ENCODE data around the gene PARD3B. TPM values are rescaled to one million over a fixed set of nuclear protein-coding genes. Genes with fewer than 3 reads are reported as not detected.

The PARD3B gene
- total RNA-seq, 1 donor from 2014 or later = 23.8 TPM

DNA sequence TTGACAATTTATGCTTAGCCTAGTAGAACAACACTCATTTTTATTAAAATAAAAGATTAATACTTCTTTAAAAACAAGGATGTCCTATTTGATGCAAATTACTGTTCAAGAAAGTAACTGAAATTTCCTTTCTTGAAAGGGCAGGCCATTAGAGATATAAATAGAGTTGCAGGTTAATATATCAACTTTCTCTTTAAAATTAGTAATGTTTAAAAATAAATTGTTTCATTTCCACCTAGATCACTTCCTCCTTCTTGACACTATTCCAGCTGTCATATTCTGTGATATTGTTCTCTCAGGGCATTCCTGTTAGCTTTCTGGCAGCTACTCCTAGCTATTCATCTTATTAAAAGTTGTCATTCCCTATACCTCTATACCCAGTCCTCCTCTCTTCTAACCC is 779.1 kb downstream of the PARD3B start:
- H3K4me3 ChIP-seq = no peak overlapping the region
- TF ChIP-seq, protein P1, sequence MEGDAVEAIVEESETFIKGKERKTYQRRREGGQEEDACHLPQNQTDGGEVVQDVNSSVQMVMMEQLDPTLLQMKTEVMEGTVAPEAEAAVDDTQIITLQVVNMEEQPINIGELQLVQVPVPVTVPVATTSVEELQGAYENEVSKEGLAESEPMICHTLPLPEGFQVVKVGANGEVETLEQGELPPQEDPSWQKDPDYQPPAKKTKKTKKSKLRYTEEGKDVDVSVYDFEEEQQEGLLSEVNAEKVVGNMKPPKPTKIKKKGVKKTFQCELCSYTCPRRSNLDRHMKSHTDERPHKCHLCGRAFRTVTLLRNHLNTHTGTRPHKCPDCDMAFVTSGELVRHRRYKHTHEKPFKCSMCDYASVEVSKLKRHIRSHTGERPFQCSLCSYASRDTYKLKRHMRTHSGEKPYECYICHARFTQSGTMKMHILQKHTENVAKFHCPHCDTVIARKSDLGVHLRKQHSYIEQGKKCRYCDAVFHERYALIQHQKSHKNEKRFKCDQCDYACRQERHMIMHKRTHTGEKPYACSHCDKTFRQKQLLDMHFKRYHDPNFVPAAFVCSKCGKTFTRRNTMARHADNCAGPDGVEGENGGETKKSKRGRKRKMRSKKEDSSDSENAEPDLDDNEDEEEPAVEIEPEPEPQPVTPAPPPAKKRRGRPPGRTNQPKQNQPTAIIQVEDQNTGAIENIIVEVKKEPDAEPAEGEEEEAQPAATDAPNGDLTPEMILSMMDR (IDR thresholded peaks at IDR 0.05) = no peak
- no peak overlapping the region for H3K27ac ChIP-seq
- H3K36me3 ChIP-seq = no peaks in the 10 kb centered on the region
- ATAC-seq = no peak
- H3K27me3 ChIP-seq (ENCODE audit: low read depth) = no peaks in the 10 kb centered on the region
- H3K4me1 ChIP-seq = no peaks in the 10 kb centered on the region
- DNase-seq = no peak
- intact Hi-C loops (cut with DNase I) = no loop called here
- no peaks in the 10 kb centered on the region for H3K9me3 ChIP-seq

DNA sequence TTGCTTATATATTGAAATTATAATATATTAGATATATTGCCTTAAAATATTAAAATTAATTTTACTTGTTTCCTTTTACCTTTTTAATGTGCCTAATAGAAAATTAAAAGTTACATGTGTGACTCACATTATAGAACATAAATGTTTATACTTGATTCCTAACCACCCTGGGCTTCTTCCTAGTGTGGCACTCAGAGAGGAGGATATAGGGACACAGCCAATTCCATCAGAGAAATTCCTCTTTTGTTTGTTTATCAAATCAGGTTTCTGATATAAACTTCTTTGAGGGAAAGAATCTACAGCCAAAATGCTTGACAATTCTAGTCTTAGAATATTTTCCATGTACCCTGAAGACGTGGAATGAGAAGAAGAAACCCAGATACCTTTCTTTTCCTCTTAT is 788.1 kb downstream of the PARD3B start:
- DNase-seq = no peak
- TF ChIP-seq, protein P1 (IDR thresholded peaks at IDR 0.05) = no peak
- intact Hi-C loops (cut with DNase I) = no loop called here
- no peaks in the 10 kb centered on the region for H3K9me3 ChIP-seq
- H3K4me1 ChIP-seq = no peaks in the 10 kb centered on the region
- no peaks in the 10 kb centered on the region for H3K36me3 ChIP-seq
- ATAC-seq = no peak
- no peak overlapping the region for H3K4me3 ChIP-seq
- H3K27ac ChIP-seq = no peak overlapping the region
- H3K27me3 ChIP-seq (ENCODE audit: low read depth) = no peaks in the 10 kb centered on the region

DNA sequence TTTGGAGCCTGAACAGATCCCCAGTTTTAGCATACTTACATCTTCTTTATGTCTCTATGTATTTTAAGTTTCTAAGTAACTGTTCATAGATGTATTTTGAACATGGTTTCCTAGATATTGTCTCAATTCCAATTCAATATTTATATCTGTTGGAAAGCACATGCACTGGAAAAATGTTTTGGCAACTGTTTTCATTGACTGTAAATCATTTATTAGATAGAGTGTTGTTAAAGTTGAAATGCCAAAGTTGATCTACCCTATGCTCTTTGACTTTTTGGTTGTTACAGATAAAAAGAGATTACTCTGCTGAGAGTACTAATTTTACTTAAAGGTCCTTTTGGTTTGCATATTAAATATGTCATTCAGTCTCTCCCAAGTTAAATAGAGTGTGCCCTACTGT is 792.0 kb downstream of the PARD3B start:
- no peaks in the 10 kb centered on the region for H3K36me3 ChIP-seq
- H3K27ac ChIP-seq = no peak overlapping the region
- no peak for ATAC-seq
- H3K27me3 ChIP-seq (ENCODE audit: low read depth) = no peaks in the 10 kb centered on the region
- no peaks in the 10 kb centered on the region for H3K4me1 ChIP-seq
- H3K9me3 ChIP-seq = no peaks in the 10 kb centered on the region
- no peak overlapping the region for H3K4me3 ChIP-seq
- TF ChIP-seq, protein P1 (IDR thresholded peaks at IDR 0.05) = no peak
- DNase-seq = no peak
- intact Hi-C loops (cut with DNase I) = no loop called here

DNA sequence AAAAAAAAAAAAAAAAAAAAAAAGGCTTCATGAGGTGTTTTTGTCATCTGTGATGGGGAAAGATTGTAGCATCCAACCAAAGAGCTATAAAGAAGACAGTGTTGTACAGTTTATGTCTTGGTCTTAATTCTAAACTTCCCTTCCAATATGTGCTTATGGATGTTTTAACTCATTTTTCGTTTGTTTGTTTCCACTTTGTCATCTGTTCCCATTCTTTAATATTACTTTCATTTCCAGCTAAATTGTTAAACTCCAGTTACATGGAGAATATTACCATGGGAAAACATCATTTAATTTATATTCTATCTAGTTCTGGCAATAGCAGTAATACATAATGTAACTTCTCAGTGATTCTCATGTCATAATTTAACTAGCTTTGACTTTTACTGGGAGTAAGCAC is 792.9 kb downstream of the PARD3B start:
- intact Hi-C loops (cut with DNase I) = no loop called here
- Histone ChIP-seq H3K9me3 (no peaks in the 10 kb centered on the region), H3K4me1 (no peaks in the 10 kb centered on the region), H3K27me3 (ENCODE audit: low read depth) (no peaks in the 10 kb centered on the region), H3K27ac (no peak overlapping the region), H3K4me3 (no peak overlapping the region), H3K36me3 (no peaks in the 10 kb centered on the region)
- TF ChIP-seq, protein P1 (IDR thresholded peaks at IDR 0.05) = no peak
- DNase-seq (no peak), ATAC-seq (no peak)

DNA sequence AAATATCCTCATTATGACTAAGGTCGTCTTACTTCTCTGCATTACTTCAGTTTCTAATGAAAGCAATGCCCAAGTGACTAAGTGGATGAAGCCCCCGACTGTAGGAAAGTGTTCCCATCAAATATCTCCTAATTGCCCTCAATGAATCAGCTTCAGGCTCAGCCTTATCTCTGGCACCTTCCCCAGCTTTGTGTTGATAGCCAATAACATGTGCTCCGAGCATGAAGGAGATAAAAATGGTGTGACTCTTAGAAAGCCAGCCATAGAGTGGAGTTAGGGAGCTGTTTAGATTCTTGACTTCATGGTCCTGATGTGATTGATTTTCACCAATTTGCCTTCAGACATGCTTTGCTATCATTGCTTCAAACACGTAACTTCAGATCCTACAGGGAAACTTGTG is 797.8 kb downstream of the PARD3B start:
- intact Hi-C loops (cut with DNase I) = no loop called here
- no peak for ATAC-seq
- H3K4me3 ChIP-seq = no peak overlapping the region
- TF ChIP-seq, protein P1 (IDR thresholded peaks at IDR 0.05) = no peak
- no peaks in the 10 kb centered on the region for H3K36me3 ChIP-seq
- DNase-seq = no peak
- no peak overlapping the region for H3K27ac ChIP-seq
- no peaks in the 10 kb centered on the region for H3K27me3 ChIP-seq (ENCODE audit: low read depth)
- no peaks in the 10 kb centered on the region for H3K9me3 ChIP-seq
- H3K4me1 ChIP-seq = no peaks in the 10 kb centered on the region

DNA sequence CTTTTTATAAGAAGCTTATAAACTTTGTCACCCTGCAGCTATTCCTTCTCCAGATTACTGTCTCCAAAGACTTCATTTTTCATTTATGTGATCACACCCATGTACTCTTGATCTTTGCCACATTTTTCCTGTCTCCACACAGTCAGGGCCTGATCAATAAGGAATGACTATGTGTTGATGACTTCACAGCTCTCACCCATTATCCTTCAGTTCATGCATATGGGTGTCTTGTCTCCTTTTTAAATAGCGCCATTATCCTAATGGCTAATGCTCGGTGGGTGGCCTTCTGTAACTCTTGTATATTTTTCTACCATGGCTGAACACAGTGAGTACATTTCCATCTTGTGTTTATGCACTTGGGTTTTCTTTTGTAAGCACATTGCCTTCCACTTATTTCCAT is 801.4 kb downstream of the PARD3B start:
- Histone ChIP-seq H3K27me3 (ENCODE audit: low read depth) (no peaks in the 10 kb centered on the region), H3K4me1 (no peaks in the 10 kb centered on the region), H3K27ac (no peak overlapping the region), H3K36me3 (no peaks in the 10 kb centered on the region), H3K4me3 (no peak overlapping the region), H3K9me3 (no peaks in the 10 kb centered on the region)
- TF ChIP-seq, protein P1 (IDR thresholded peaks at IDR 0.05) = no peak
- DNase-seq (no peak), ATAC-seq (no peak)
- intact Hi-C loops (cut with DNase I) = no loop called here

All from lower lobe of right lung (tissue), 2 donors.